Stimulated activated CD8-positive, alpha-beta memory T cell treated with anti-CD3 and anti-CD28 coated beads, Interleukin-2, amount 100 ng/mL, for 1 hour (primary cell): ENCODE data around the gene TMC8.
A peak's percentile ranks its signal among the peaks of the same experiment; 100 is the strongest.
"Not testable (repeated sequence)": the region's sequence is repeated elsewhere in the genome, so short reads cannot be mapped to it uniquely, and the experiment has no call there.

ENCODE experiments used
- DNase-seq, 2 donors: peaks; one replicate each; pipeline ENCODE4 v3.0.0-alpha.2; 2020; ENCODE audit warnings: low read depth in 2 of 2

The TMC8 gene

GRCh38 chr17:78135858-78136500 lies 5.4 kb downstream of the TMC8 start:
- no peak for DNase-seq

- DNase-seq = no peak
These were observed 7.0 kb downstream of the TMC8 start for GRCh38 chr17:78137392-78138203.

GRCh38 chr17:78138204-78139060 lies 7.9 kb downstream of the TMC8 start:
- no peak for DNase-seq

GRCh38 chr17:78139861-78140168 lies 9.2 kb downstream of the TMC8 start:
- not testable (repeated sequence) for DNase-seq

- peak; percentile 77 to 85 for DNase-seq
These were observed 9.8 kb downstream of the TMC8 start for GRCh38 chr17:78140169-78141051.

DNA sequence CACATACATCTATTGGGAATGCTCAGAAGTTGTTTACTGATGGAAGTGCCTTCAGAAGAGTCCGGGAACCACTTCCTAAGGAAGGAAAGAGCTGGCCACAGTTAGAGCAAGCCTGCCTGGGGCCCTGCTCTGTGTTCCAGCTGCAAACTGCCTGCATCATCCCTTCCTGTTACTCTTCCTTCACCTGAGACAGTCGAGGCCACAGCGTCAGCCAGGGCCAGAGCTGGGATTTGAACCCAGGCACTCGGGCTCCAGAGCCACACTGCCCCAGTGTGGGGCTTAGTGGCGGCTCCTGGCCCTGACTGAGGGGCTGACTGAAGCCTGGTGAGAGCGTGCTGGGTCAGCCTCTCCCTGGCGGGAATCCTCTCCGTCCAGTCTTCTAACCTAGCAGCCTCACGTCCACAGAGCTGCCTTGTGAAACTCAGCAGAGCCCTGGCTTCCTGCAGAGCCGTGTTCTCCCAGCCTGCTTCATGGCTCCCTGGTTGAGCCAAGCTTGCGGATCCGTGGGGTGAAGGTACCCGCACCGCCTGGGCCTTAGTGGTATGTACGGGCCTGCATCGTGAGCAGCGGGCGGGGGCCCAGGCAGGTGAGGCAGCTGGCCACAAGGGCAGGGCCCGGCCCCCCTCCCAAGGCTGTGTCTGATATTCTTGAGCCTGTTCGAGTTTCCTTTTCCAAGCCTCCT lies 11.0 kb downstream of the TMC8 start:
- DNase-seq = no peak

DNA sequence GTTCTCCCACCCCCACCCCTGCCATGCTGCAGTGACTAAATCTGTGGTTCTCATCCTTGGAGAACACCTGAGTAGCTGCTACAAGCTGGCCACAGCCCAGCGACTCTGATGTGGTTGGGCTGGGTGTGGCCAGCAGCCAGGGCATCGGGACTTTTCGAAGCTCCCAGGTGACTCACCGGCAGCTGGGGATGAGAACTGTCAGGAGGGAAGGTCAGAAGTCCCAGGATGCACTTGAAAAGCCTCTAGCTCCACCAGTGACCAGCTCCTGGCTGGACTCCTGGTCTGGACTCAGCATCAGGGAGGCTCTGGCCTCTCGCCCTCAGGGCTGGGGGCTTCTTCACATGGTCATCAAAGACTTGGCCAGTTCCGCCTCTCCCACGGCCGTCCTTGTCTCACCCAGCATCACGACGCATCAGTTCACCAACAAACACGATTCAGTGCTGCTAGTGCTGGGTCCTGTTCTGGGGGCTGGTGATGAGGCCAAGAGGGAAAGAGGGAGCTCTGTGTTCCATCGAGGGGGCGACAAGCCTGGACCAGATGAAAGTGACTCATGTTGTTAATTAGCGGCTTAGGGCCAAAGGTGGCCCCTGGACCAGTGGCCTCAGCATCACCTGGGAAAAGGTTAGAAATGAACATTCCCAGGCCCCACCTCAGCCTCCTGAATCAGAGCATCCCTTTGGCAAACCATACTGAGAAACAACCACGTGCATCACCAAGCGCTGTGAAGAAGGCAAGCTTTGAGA lies 11.7 kb downstream of the TMC8 start:
- no peak for DNase-seq

DNA sequence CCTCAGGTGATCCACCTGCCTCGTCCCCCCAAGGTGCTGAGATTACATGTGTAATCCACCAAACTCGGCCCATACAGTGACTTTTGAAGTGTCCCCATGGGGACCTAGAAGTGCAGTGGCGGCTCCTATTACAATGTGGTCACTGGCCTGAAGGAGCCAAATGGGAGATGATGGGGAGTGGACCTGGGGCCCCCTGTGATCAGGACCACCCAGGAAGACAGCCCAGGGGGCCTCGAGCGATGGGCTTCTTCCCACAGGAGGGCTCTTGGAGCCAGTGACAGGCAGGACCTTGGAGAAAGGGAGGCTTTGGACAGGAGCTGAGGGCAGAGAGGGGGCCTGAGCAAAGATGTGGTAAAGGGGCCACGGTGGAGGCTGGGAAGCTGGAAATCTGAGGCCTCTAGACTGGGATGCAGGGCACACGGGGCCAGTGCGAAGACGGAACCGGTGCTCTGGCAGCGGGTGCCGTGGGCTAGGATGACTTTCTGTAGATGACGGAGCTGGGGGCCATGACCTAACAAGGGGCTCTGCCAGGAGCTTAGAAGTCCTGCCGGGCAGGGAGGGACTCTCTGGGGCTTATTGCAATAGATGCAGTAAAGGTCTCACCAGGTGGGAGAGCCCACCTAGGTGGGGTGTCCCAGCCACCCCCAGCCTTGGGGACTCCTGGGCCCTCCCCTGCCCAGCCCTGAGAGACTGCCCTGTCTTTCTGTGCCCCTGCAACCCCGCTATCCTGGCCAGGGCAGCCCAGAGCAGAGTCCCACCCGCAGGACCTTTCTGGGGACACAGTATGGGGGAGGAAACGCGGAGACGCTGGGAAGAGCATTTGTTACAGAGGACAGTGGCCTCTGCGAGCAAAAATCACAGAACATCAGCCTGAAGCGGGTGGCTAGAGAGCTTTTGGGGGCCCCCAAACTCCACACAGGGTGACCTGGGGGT lies 12.9 kb downstream of the TMC8 start:
- DNase-seq = no peak

- DNase-seq = no peak
These were observed 13.7 kb downstream of the TMC8 start for GRCh38 chr17:78144147-78144719.

GRCh38 chr17:78144736-78145641 lies 14.4 kb downstream of the TMC8 start:
- no peak for DNase-seq

- no peak for DNase-seq
These were observed 15.9 kb downstream of the TMC8 start for GRCh38 chr17:78146471-78146869.

GRCh38 chr17:78146881-78147280 lies 16.3 kb downstream of the TMC8 start:
- no peak for DNase-seq

GRCh38 chr17:78147315-78147998 lies 16.9 kb downstream of the TMC8 start:
- no peak for DNase-seq

GRCh38 chr17:78148286-78149016 lies 17.9 kb downstream of the TMC8 start:
- DNase-seq = no peak

- no peak for DNase-seq
These were observed 21.0 kb downstream of the TMC8 start for GRCh38 chr17:78151514-78152008.
